SIG-M5 treated with dmso at 0.1 percent for 504 hours (cell line): Measurements from ENCODE around the gene TOP3B.
"Not testable (repeated sequence)": the region's sequence is repeated elsewhere in the genome, so short reads cannot be mapped to it uniquely, and the experiment has no call there.

Experiments
- DNase-seq: peaks from one replicate; lab custom pipeline; 2025; ENCODE audit not compliant: unreplicated experiment; lab: John Stamatoyannopoulos, UW

Gene TOP3B

GRCh38 chr22:21947040-21948014, 35.3 kb downstream of the TOP3B start:
- peak; percentile 10 for DNase-seq

- no peak for DNase-seq
Measured at GRCh38 chr22:21946262-21946925, 36.2 kb downstream of the TOP3B start.

GRCh38 chr22:21945453-21946261, 36.9 kb downstream of the TOP3B start:
- no peak for DNase-seq

- DNase-seq: no peak
Measured at GRCh38 chr22:21944871-21945270, 37.7 kb downstream of the TOP3B start.

- DNase-seq: no peak
Measured at GRCh38 chr22:21943571-21944448, 38.8 kb downstream of the TOP3B start.

GRCh38 chr22:21942407-21943343, 39.9 kb downstream of the TOP3B start:
- no peak for DNase-seq

GRCh38 chr22:21941921-21942320, 40.7 kb downstream of the TOP3B start:
- no peak for DNase-seq

GRCh38 chr22:21940521-21940920, 42.1 kb downstream of the TOP3B start:
- DNase-seq: no peak

- DNase-seq: not testable (repeated sequence)
Measured at GRCh38 chr22:21939935-21940334, 42.7 kb downstream of the TOP3B start.

- DNase-seq: peak; percentile 62
Measured at GRCh38 chr22:21939461-21939913, 43.1 kb downstream of the TOP3B start.

- DNase-seq: no peak
Measured at GRCh38 chr22:21938906-21939305, 43.7 kb downstream of the TOP3B start.

- DNase-seq: peak; percentile 89
Measured at GRCh38 chr22:21938071-21938822, 44.3 kb downstream of the TOP3B start.

- DNase-seq: no peak
Measured at GRCh38 chr22:21937821-21938070, 44.8 kb downstream of the TOP3B start.

- peak; percentile 66 for DNase-seq
Measured at GRCh38 chr22:21937041-21937820, 45.4 kb downstream of the TOP3B start.

GRCh38 chr22:21936151-21936775, 46.3 kb downstream of the TOP3B start:
- DNase-seq: peak; percentile 89

- DNase-seq: no peak
Measured at GRCh38 chr22:21933910-21934309, 48.7 kb downstream of the TOP3B start.

- no peak for DNase-seq
Measured at GRCh38 chr22:21933413-21933812, 49.2 kb downstream of the TOP3B start.
